Epithelial cell of prostate (primary cell): ENCODE measurements around the gene SNX33.
"Not testable (repeated sequence)": the region's sequence is repeated elsewhere in the genome, so short reads cannot be mapped to it uniquely, and the experiment has no call there.

ENCODE experiments used
- DNase-seq: peaks from one replicate; pipeline ENCODE4 v3.0.0-alpha.2; 2011; ENCODE audit warnings: low read depth, low spot score
- H3K27ac ChIP-seq: fragments of 450-650 bp; 2 replicates; pipeline ENCODE4 v1.5.1; 2017; ENCODE audit warnings: mild to moderate bottlenecking

The SNX33 gene, protein sequence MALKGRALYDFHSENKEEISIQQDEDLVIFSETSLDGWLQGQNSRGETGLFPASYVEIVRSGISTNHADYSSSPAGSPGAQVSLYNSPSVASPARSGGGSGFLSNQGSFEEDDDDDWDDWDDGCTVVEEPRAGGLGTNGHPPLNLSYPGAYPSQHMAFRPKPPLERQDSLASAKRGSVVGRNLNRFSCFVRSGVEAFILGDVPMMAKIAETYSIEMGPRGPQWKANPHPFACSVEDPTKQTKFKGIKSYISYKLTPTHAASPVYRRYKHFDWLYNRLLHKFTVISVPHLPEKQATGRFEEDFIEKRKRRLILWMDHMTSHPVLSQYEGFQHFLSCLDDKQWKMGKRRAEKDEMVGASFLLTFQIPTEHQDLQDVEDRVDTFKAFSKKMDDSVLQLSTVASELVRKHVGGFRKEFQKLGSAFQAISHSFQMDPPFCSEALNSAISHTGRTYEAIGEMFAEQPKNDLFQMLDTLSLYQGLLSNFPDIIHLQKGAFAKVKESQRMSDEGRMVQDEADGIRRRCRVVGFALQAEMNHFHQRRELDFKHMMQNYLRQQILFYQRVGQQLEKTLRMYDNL

DNA sequence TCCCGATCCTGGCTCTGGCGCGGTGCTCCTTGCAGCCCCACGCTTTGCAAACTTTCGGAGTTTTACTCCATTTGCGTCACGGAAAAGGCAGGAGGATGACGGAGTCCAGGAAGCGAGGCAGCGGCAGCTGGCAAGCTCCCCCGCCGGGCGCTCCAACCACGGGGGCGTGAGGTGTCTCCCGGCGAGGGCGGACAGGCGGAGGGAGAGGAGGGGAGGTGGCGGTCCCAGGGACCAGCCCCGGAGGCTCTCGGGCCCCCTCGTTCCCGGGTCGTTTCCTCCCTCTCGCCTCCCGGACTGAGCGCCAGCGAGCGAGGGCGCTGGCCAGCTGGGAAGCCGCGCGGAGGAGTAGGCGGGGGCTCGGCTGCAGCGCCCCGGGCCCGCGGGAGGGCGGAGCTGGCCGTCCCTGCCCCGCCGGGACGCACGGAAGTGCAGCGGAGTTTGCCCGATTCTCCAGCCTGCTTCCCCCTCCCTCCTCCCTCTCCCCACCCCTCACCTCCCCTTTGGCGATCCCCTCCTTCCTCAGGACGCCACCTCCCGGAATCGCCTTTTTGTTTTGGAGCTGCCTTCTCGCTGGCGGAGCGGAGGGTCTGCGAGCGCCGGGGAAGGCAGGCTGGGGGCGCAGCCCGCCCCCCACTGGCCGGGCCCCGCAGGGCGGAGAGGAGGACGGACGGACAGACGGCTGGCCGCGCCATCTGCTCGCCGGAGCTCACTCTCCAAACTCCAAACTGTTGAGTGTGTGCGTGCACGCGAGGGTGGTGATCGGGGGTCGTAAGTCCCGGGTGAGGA is at the start of gene SNX33:
SNX33 (plus strand) TSS at position 543 of the 786 bp plus-strand sequence. CDS start 1,191 bp downstream, outside the sequence.
- DNase-seq: no peak
- peak within 1 kb of the TSS; percentile 85 for H3K27ac ChIP-seq

DNA sequence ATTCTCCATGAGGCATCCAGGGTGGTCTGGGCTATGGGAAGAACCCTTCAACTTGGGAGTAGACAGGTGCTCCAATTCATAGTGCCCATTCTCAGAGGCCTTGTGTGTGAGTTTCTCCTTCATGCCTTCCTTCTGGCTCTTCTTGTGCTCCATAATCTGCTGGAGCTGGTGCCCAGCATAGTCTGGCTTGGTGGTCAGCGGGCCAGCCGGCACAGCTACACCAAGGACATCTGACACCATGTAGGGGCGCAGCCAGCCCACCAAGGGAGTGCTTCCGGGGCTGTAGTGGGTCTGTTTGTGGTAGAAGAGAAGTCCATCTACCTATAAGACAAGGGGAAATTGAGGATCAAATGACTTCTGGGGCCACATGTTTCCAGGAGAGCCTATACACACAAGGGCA is 49.4 kb upstream of the SNX33 start:
- DNase-seq: no peak
- no peak overlapping the region for H3K27ac ChIP-seq

DNA sequence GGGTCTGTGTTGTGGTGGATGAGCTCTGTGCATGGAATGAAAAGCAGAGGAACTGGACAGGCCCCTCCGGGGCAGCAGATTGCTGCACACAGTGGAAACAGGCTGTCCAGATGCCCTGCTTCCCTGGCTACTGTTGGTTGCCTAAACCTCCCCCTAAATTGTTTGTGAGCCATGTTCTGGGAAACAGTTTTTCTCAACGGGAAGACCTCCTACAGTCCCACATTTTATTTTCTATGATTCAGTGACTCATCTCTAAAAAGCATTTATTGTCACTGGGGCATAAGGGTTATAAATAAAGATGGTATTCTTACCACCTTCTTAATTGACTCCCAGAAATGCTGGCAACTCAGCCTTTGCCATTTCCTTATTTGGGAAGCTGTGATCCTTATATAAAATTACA is 48.3 kb upstream of the SNX33 start:
- H3K27ac ChIP-seq: no peak overlapping the region
- no peak for DNase-seq

GRCh38 chr15:75606026-75606425 is 41.7 kb upstream of the SNX33 start:
- DNase-seq: no peak
- no peak overlapping the region for H3K27ac ChIP-seq

GRCh38 chr15:75606711-75607699 is 40.7 kb upstream of the SNX33 start:
- DNase-seq: no peak
- H3K27ac ChIP-seq: no peak overlapping the region

GRCh38 chr15:75616766-75617165 is 30.9 kb upstream of the SNX33 start:
- H3K27ac ChIP-seq: no peak overlapping the region

DNA sequence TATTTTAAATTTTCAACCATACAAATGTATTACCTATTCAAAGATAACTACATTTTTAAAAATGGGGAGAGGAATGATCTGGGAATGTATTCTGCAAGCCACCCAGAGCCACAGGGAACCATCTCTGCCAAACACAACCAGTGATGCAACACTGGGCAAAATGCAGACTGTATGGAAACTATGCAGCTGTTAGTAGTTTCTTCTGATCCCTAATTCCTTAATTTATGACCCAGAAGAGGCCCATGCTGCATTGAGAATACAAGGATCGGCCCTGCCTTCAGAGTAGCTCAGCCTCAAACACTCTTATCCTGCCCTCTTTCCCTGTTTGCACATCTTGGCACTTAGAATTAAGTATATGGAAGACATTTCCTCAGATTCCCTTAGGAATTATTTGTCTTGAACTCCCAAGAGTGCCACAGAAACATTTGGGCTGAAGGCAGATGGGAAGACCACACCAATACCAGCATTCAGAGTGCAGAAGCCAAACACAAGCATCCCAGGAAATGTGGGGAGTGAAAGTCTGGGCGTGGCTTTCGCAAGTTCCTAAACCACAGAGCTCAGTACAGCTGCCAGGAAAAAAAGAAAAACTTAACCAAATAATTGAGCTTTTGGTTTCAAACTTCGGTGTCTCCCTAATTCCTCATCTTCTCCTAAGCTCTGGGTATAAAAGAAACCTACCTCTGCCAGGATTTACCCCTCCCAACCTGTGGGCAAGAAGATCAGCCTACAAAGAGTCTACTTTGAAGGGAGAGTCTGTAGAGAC is 27.5 kb upstream of the SNX33 start:
- no peak for DNase-seq
- H3K27ac ChIP-seq: peak overlapping the region; percentile 69

More at GRCh38 chr15:75616766-75617165, 30.9 kb upstream of the SNX33 start:
- DNase-seq: no peak

- no peak for DNase-seq
- H3K27ac ChIP-seq: peak overlapping the region; percentile 69
Measured at GRCh38 chr15:75620841-75621391, 26.8 kb upstream of the SNX33 start.

DNA sequence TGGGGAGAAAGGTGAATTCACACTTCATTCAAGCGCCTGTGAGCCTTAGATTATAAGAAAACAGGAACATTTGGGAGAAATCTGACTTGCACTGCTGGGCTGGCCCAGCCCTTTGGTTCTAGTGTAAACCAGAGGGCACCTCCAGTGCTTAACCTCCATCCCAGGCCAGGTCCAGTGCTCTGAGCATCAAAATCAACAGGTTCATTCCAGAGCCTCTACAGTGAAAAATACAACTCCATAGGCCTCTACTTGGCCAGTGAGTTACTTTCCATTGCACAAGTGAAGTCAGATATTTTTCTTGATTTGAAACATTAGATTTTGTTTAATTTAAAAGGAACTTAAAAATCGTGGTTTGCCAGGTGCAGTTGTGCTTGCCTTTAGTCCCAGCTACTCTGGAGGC is 25.2 kb upstream of the SNX33 start:
- DNase-seq: no peak
- H3K27ac ChIP-seq: no peak overlapping the region

- DNase-seq: no peak
Measured at GRCh38 chr15:75625542-75626347, 22.0 kb upstream of the SNX33 start, which contains the start of gene SNUPN. Gene SNUPN (minus strand): TSS chr15:75625725. CDS start chr15:75621051, 4,674 bp downstream.

DNA sequence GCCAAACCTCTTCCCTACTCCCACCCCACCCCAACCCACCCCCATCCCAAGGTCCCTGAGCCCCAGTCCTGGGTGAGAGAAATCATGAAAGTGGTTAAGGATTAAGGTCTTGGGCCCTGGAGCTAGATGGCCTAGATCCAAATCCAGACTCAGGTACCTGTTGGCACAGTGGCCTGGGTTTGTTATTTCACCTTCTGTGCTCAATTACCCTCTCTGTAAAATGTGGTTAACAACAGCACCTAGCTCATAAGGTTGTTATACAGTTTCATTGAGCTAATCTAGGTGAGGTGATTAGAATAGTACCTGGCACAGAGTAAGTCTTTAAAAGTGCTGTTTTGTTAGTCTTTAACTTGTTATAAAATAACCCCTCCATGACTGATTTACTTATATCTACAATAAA is 15.8 kb upstream of the SNX33 start:
- DNase-seq: no peak

More at GRCh38 chr15:75625542-75626347, 22.0 kb upstream of the SNX33 start, which contains the start of gene SNUPN:
- peak within 1 kb of the TSS; percentile 78 for H3K27ac ChIP-seq

DNA sequence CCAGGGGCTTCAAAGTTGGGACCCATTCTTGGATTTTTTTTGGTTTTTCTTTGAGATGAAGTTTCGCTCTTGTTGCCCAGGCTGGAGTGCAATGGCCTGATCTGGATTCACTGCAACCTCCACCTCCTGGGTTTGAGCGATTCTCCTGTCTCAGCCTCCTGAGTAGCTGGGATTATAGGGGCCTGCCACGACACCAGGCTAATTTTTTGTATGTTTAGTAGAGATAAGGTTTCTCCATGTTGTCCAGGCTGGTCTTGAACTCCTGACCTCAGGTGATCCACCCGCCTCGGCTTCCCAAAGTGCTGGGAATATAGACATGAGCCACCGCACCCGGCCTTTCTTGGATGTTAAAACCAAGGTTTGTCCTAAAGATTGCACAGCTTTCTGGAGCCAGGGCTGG is 13.8 kb upstream of the SNX33 start:
- not testable (repeated sequence) for H3K27ac ChIP-seq, DNase-seq

More for the DNA sequence above, 15.8 kb upstream of the SNX33 start:
- no peak overlapping the region for H3K27ac ChIP-seq

- DNase-seq: no peak
- H3K27ac ChIP-seq: no peak overlapping the region
Measured at GRCh38 chr15:75636026-75636425, 11.7 kb upstream of the SNX33 start.

DNA sequence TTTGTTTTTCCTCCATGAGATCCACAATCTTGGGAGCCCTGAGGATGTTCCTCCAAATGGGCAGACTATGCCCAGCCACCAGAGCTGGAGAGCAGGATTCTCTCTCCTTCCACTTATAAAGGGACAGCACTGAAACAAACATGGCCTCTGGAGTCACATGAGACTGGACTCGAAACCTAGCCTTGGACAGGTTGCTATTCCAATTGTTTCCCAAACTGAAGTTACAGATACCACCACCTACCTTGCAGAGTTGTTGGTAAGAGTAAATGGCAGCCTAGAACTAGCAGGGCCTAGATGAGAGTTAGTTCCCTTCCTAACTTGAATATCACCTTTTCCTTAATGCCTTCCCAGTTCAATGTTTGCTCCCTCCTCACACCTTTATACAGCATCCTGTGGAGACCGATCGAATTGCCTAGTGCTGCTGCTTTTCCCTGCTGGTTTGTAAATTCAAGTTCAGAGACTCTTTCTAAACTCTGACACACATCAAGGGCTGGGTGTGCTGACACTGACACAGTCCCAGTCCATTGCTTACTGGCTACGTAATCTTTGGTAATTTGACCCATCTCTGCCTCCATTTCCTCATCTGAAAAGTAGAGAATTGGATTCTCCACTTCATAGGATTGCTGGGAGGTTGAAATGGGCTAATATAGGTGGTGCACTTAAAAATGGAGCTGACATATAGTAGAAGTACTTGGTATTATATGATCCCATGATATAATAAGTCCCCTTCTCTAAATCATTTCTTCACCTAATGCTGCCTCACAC is 10.3 kb upstream of the SNX33 start:
- peak overlapping the region; percentile 84 for H3K27ac ChIP-seq
- no peak for DNase-seq

GRCh38 chr15:75639191-75639708 is 8.5 kb upstream of the SNX33 start:
- no peak for DNase-seq
- peak overlapping the region; percentile 84 for H3K27ac ChIP-seq

DNA sequence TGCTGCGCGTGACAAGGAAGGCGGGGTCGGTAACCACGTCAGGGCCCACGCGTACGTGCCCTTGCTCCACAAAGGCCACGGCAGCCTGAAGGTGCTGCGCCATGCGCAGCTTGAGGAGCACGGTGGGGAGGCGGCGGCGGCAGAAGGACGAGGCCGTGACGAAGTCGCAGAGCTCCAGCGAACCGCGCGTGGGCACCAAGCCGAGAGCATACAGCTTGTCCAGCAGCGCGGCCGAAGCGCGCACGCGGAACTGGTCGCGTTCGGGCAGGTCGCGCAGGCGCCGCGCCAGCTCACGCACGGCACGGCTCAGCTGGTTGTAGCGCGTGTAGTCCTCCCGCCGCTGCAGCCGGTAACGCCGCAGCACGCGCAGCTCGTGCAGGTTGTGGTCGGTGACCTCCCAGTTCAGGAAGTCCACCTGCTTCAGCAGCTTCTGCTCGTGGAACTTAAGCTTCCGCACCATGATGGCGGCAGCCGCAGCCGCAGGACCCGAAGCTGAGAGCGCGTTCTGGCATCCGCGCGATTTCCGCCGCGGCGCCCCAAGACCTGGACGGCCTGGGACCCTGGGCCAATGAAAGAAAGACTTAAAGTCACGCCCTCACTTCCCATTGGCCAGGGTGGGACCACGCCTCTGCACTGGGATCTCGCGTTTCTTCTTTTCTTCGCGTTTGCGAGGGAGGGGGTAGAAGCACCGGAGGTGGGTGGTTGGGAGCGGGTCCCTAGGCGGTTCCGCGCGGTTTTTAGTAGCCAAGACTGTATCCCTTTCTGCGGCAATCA is 7.8 kb upstream of the SNX33 start, which contains the start of gene IMP3:
IMP3 (minus strand) TSS at position 516 of the 774 bp plus-strand sequence; CDS start at position 460, 56 bp downstream.
- peak; percentile 83 for DNase-seq

More for the DNA sequence above, 7.8 kb upstream of the SNX33 start, which contains the start of gene IMP3:
- H3K27ac ChIP-seq: peak within 1 kb of the TSS; percentile 84
